ENCODE results near the gene TBCK.

GRCh38 chr4:106253364-106254129 is 62.5 kb downstream of the TBCK start:
- no peak for TF ChIP-seq CTCF (IDR thresholded peaks at IDR 0.05; ENCODE audit: low read length)
- no peak for TF ChIP-seq EZH2 (IDR thresholded peaks at IDR 0.05; ENCODE audit: borderline replicate concordance, low read length)
